Measurements from ENCODE around the gene SCUBE2.

SCUBE2 gene

GRCh38 chr11:9118277-9118676, 26.9 kb upstream of the SCUBE2 start:
- Histone ChIP-seq H3K9ac (ENCODE audit: low read length) (no peak overlapping the region), H4K20me1 (ENCODE audit: low read depth, low read length) (no peaks in the 10 kb centered on the region), H3K27me3 (ENCODE audit: low read length) (no peaks in the 10 kb centered on the region), H3K9me2 (replicated peaks; ENCODE audit: insufficient read depth, low read length) (no peaks in the 10 kb centered on the region), H3K9me3 (ENCODE audit: insufficient read depth, low read length) (no peaks in the 10 kb centered on the region), H3K79me2 (ENCODE audit: insufficient read depth, low read length) (no peaks in the 10 kb centered on the region), H3K4me2 (ENCODE audit: low read depth, low read length, poor library complexity, severe bottlenecking) (no peak overlapping the region), H3K36me3 (ENCODE audit: low read length) (no peaks in the 10 kb centered on the region), H3K27ac (ENCODE audit: low read depth, low read length) (no peak overlapping the region), H2AFZ (ENCODE audit: low read depth, low read length, severe bottlenecking) (no peak overlapping the region), H3K4me3 (ENCODE audit: insufficient read depth, low read length, poor library complexity, severe bottlenecking) (no peak overlapping the region), H3F3A (ENCODE audit: insufficient read depth) (no peaks in the 10 kb centered on the region)
- TF ChIP-seq, protein P1, sequence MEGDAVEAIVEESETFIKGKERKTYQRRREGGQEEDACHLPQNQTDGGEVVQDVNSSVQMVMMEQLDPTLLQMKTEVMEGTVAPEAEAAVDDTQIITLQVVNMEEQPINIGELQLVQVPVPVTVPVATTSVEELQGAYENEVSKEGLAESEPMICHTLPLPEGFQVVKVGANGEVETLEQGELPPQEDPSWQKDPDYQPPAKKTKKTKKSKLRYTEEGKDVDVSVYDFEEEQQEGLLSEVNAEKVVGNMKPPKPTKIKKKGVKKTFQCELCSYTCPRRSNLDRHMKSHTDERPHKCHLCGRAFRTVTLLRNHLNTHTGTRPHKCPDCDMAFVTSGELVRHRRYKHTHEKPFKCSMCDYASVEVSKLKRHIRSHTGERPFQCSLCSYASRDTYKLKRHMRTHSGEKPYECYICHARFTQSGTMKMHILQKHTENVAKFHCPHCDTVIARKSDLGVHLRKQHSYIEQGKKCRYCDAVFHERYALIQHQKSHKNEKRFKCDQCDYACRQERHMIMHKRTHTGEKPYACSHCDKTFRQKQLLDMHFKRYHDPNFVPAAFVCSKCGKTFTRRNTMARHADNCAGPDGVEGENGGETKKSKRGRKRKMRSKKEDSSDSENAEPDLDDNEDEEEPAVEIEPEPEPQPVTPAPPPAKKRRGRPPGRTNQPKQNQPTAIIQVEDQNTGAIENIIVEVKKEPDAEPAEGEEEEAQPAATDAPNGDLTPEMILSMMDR (IDR thresholded peaks at IDR 0.05; ENCODE audit: insufficient read depth, low read length, poor library complexity, severe bottlenecking), result no peak
- TF ChIP-seq EZH2phosphoT487 (conservative IDR thresholded peaks at IDR 0.05; ENCODE audit: low read length), result no peak

DNA sequence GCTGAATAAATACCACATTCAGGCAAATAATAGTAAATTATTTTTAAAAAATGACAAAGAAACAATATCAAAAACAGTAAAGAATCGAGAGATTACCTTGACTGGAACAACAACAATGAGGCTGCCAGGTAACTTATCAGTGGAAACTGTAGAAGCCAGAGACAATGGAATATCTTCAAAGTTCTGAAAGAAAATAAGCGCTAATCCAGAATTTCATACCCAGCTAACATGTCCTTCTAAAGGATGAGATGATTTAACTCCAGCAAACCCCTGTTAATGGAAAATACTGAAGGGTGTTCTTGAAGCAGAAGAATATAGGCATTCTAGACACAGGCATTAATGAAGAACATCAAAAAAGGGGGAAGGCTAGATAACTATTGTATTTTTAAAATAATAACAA, 20.7 kb upstream of the SCUBE2 start:
- H3K4me3 ChIP-seq (ENCODE audit: insufficient read depth, low read length, poor library complexity, severe bottlenecking), result no peak overlapping the region
- no peaks in the 10 kb centered on the region for H3K9me2 ChIP-seq (replicated peaks; ENCODE audit: insufficient read depth, low read length)
- H3K27me3 ChIP-seq (ENCODE audit: low read length), result no peaks in the 10 kb centered on the region
- H2AFZ ChIP-seq (ENCODE audit: low read depth, low read length, severe bottlenecking), result no peak overlapping the region
- peaks cover 11% of the 10 kb centered on the region; the same call in 1 of the 2 replicates for H3K9me3 ChIP-seq (ENCODE audit: insufficient read depth, low read length)
- H3K27ac ChIP-seq (ENCODE audit: low read depth, low read length), result no peak overlapping the region
- no peak for TF ChIP-seq EZH2phosphoT487 (conservative IDR thresholded peaks at IDR 0.05; ENCODE audit: low read length)
- TF ChIP-seq, protein P1 (IDR thresholded peaks at IDR 0.05; ENCODE audit: insufficient read depth, low read length, poor library complexity, severe bottlenecking), result no peak
- H3K4me2 ChIP-seq (ENCODE audit: low read depth, low read length, poor library complexity, severe bottlenecking), result no peak overlapping the region
- no peaks in the 10 kb centered on the region for H3K79me2 ChIP-seq (ENCODE audit: insufficient read depth, low read length)
- H3F3A ChIP-seq (ENCODE audit: insufficient read depth), result no peaks in the 10 kb centered on the region
- no peaks in the 10 kb centered on the region for H3K36me3 ChIP-seq (ENCODE audit: low read length)
- no peaks in the 10 kb centered on the region for H4K20me1 ChIP-seq (ENCODE audit: low read depth, low read length)
- H3K9ac ChIP-seq (ENCODE audit: low read length), result no peak overlapping the region

DNA sequence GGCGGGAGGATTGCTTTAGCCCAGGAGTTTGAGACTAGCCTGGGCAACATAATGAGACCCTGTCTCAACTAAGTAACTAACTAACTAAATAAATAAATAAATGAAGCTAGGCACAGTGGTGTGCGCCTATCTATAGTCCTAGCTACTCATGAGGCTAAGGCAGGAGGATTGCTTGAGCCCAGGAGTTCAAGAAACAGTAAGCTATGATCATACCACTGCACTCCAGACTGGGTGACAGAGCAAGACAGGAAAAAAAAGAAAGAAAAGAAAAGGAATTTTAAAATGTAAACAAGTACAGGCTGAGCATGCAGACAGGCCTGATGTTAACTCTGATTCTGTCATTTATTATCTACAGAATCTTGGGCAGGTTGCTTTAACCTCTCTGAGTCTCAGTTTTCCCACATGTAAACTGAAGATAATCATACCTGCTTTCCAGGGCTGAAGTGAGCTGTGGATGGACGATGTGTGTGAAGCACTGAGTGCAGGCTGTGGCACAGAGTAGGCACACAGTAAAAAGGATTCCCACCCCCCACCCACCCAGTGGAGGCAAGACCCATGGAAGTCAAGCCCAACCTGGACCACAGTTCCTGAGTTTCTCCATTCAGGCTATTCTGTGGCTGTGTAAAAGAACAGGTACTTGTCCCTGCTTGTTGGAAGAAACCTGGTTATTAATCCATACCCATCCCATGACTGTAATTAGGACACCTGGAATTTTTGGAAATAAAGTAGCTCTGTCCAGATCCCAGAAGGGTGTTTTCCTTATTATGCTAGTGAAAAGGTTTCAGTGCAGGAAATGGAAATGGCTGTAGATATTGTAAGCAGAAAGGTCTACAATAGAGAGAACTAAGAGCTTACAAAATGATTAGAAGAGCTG, 18.7 kb upstream of the SCUBE2 start:
- H3K4me3 ChIP-seq (ENCODE audit: insufficient read depth, low read length, poor library complexity, severe bottlenecking), result no peak overlapping the region
- no peak overlapping the region for H3K9ac ChIP-seq (ENCODE audit: low read length)
- H3K27me3 ChIP-seq (ENCODE audit: low read length), result no peaks in the 10 kb centered on the region
- TF ChIP-seq, protein P1 (IDR thresholded peaks at IDR 0.05; ENCODE audit: insufficient read depth, low read length, poor library complexity, severe bottlenecking), result no peak
- no peak for TF ChIP-seq EZH2phosphoT487 (conservative IDR thresholded peaks at IDR 0.05; ENCODE audit: low read length)
- no peak overlapping the region for H3K27ac ChIP-seq (ENCODE audit: low read depth, low read length)
- no peaks in the 10 kb centered on the region for H3K79me2 ChIP-seq (ENCODE audit: insufficient read depth, low read length)
- H3K9me3 ChIP-seq (ENCODE audit: insufficient read depth, low read length), result peaks cover 11% of the 10 kb centered on the region; the same call in 1 of the 2 replicates
- no peaks in the 10 kb centered on the region for H4K20me1 ChIP-seq (ENCODE audit: low read depth, low read length)
- H3K36me3 ChIP-seq (ENCODE audit: low read length), result no peaks in the 10 kb centered on the region
- H2AFZ ChIP-seq (ENCODE audit: low read depth, low read length, severe bottlenecking), result no peak overlapping the region
- H3K4me2 ChIP-seq (ENCODE audit: low read depth, low read length, poor library complexity, severe bottlenecking), result no peak overlapping the region
- H3F3A ChIP-seq (ENCODE audit: insufficient read depth), result no peaks in the 10 kb centered on the region
- no peaks in the 10 kb centered on the region for H3K9me2 ChIP-seq (replicated peaks; ENCODE audit: insufficient read depth, low read length)
